HG03066 (cell line): Measurements from ENCODE around the gene ALPK3.
"Not testable (repeated sequence)": the region's sequence is repeated elsewhere in the genome, so short reads cannot be mapped to it uniquely, and the experiment has no call there.

ENCODE experiments used
- ATAC-seq: cut with Tn5 transposase; IDR thresholded peaks from one replicate; pipeline ENCODE4 v1.9.1; 2021; ENCODE audit warnings: low read depth; ENCODE audit not compliant: unreplicated experiment

The ALPK3 gene

DNA sequence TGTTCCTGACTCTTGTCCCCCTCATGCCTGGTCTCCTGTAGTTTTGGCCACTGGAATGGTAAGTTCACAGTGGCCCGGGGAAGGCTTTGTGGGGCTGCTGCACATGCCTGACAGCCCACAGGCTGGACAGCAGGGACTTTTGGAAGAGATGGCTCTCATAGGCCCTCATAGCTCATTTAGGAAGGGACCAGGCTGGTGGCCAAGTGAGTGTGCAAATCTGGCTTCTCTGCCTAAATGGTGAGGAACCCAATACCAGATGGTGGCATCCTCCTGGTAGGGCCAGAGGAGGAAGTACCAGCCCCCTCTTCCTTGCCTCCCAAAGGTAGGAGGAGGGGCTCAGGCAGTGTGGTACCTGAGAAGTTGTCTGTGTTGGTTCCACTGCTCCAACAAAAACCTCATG, 25.6 kb downstream of the ALPK3 start:
- ATAC-seq, result no peak

DNA sequence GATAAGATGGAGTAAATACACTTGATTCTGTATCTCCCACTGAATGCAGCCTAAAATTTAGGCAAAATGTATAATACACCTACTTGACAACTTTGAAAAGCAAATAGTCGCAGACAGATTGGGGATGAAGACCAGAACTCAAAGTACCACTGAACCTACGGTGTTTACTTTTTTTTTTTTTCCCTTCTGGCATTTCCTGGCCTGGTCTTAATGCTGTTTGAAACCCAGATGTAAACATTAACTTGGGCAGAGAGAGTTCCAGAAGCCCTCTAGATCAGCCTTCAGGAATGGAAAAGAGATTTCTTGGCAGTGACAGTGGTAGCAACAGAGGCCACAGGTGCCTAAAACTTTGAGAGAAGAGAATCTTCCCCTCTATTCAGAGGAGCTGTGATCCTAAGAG, 27.8 kb downstream of the ALPK3 start:
- no peak for ATAC-seq

DNA sequence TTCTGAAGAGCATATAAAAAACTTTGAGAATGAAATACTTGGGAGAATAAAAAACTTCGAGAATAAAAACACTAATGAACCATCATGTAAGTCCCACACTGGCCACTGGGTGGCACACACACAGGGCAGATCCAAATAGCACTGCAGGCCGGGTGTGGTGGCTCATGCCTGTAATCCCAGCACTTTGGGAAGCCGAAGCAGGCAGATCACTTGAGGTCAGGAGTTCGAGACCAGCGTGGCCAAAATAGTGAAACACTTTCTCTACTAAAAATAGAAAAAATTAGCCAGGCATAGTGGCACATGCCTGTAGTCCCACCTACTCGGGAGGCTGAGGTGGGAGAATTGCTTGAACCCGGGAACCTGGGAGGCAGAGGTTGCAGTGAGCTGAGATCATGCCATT, 28.5 kb downstream of the ALPK3 start:
- ATAC-seq, result not testable (repeated sequence)

DNA sequence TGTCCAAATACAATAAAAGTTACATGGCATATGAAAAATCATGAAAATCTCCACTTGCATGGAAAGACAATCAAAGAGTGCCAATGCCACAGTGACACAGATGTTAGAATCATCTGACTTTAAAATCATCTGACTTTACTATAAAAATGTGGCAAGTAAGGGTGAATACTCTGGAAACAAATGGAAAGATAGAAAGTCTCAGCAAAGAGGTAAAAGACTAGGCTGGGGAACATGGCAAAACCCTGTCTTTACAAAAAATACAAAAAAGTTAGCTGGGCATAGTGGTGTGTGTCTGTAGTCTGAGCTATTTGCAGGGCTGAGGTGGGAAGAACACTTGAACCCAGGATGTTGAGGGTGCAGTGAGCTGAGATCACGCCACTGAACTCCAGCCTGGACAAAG, 29.1 kb downstream of the ALPK3 start:
- ATAC-seq, result no peak

DNA sequence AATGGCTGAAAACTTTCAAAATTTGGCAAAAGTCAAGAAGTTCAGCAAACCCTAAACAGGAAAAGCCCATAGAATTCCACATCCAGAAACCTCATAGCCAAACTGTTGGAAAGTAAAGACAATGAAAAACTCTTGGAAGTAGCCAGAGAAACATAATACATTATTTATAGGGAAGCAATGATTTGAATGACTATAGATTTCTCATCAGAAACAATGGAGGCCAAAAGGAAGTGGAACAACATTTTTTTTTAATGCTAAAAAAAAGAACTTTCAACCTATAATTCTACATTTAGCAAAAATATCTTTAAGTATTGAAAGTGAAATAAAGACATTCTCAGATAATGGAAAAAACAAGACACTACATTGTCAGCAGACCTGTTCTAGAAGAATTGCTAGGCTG, 30.2 kb downstream of the ALPK3 start:
- no peak for ATAC-seq

DNA sequence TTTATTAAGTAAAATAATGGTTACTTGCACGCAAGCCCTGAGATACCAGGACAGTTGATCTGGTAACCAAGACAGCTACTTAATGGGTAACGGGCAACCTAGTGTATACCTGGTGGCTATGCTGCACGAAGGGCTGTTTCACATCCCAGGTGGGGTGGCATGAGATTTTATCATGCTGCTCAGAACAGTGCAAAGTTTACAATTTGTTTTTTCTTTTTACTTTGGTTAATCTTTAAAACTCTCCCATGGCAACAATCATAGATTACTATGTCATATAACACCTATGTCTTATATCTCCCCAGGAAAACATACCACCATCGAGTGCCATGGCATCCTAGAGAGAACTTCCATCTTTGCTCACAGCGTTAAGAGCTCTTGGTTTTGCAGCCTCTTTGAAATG, 35.1 kb downstream of the ALPK3 start:
- no peak for ATAC-seq

DNA sequence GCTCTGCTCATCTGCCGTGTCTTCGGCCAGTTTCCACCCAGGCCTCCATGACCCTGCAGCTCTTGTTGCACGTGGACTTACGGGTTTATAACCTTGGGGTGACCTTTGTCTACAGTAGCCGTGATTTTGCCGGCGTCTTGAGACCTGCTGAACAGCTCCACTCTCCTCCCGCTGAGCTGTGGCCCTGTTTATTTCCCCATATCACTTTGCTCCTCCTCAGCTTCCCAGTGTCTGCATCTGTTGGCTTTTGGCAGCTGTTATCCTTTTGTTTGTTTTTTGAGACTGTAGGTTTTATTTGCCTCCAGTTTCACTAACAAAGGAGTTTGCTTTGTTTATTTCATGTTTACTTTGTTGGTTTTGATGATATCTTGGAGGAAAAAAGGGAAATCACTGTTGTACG, 38.0 kb downstream of the ALPK3 start:
- no peak for ATAC-seq

DNA sequence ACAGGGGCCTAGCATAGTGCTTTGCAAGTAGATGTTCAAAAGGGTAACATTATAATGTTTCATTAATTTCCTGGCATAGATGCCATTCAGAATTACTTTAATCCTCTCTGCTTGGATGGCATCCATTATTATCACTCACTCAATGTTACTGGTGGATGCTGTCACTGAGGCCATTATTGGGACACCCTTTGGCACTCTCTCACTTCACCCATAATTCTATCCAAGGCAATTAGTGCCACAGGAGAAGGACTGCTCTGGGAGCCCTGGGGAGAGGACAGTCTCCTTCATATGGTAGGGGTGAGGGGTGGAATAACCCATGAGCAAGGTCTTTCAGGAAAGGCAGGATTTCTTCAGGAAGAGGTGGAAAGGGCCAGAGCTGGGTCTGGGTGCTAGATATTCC, 38.6 kb downstream of the ALPK3 start:
- no peak for ATAC-seq

DNA sequence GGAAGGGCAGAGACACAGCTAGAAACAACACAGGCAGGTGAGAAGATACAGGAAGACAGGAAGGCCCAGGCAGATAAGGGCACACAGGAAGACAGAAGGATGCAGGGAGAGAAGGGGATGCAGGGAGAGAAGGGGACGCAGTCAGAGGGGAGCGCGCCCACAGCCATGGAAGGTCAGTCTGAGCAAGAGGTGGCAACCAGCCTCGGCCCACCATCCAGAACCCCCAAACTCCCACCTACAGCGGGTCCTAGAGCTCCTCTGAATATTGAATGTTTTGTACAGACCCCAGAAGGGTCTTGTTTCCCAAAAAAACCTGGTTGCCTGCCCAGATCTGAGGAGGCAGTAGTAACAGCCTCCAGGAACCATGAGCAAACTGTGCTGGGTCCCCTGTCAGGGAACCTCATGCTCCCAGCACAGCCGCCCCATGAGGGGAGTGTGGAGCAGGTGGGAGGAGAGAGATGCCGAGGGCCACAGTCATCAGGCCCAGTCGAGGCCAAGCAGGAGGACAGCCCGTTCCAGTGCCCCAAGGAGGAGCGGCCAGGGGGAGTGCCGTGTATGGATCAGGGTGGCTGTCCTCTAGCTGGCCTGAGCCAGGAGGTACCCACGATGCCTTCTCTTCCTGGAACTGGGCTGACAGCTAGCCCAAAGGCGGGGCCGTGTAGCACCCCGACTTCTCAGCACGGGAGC, 39.7 kb downstream of the ALPK3 start:
- ATAC-seq, result no peak

DNA sequence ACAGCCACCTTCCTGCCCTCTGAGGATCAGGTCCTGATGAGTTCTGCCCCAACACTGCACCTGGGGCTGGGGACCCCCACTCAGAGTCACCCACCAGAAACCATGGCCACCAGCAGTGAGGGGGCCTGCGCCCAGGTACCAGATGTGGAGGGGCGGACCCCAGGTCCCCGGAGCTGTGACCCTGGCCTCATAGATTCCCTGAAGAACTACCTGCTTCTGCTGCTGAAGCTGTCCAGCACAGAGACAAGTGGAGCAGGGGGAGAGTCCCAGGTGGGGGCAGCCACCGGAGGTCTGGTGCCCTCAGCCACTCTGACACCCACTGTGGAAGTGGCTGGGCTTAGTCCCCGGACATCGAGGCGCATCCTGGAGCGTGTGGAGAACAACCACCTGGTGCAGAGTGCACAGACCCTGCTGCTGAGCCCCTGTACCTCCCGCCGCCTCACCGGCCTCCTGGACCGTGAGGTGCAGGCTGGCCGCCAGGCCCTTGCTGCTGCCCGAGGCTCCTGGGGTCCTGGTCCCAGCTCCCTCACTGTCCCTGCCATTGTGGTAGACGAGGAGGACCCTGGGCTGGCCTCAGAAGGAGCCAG, 40.4 kb downstream of the ALPK3 start:
- ATAC-seq, result no peak

DNA sequence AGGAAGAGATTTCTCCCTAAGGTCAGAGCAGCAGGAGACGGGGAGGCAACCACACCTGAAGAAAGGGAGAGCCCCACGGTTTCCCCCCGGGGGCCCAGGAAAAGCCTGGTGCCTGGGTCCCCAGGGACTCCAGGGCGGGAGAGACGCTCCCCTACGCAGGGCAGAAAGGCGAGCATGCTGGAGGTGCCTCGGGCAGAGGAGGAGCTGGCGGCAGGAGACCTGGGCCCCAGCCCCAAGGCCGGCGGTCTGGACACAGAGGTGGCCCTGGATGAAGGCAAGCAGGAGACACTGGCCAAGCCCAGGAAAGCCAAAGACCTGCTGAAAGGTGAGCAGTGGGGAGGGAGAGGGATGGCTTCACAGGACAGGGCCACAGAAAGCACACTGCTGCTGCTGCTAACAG, 41.1 kb downstream of the ALPK3 start:
- no peak for ATAC-seq

DNA sequence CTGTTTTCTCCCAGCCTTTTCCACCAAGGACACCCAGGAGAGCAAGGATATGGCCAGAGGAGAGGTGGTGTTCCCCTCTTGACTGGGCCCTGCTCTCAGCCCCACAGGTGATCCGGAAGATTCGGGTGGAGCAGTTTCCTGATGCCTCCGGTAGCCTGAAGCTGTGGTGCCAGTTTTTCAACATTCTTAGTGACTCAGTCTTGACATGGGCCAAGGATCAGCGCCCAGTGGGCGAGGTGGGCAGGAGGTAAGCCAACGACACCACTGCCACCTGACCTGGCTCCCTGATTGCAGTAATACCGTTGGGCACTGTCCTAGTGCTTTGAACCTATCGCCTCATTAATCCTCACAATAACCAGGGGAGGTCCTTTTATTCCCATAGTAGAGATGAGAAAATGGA, 42.0 kb downstream of the ALPK3 start:
- ATAC-seq, result no peak

DNA sequence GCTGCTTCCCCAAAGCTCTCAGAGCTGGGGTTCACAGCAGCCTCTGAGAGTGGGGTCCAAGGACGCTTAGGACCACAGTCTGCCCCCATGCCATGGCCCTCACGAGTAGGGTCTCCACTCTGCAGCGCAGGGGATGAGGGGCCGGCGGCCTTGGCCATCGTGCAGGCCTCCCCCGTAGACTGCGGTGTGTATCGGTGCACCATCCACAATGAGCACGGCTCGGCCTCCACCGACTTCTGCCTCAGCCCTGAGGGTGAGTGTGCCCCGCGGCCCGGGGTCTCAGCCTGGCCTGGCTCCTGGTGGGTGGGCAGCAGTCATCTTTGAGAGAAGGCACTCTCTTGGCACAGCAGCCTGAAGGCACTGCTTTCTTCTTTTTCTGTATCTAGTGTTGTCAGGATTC, 42.5 kb downstream of the ALPK3 start:
- ATAC-seq, result no peak

DNA sequence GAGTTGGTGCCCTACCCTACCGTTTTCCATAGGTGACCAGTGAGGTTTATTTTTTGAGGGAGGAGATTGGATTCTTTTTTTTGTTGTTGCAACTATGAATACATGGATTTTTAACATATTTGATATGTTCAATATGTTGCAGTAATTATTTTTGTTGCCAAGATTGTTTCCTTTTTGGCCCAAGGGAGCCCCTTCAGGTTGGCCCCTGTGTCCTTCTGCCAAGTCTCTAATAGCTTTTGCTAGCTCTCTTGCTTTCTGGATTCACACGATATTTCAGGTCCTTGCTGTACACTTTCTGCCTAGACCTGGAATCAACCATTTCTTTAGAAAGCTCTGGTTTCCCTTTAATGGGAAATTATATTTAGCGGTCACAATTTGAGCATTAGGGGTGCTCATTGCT, 44.6 kb downstream of the ALPK3 start:
- ATAC-seq, result no peak

DNA sequence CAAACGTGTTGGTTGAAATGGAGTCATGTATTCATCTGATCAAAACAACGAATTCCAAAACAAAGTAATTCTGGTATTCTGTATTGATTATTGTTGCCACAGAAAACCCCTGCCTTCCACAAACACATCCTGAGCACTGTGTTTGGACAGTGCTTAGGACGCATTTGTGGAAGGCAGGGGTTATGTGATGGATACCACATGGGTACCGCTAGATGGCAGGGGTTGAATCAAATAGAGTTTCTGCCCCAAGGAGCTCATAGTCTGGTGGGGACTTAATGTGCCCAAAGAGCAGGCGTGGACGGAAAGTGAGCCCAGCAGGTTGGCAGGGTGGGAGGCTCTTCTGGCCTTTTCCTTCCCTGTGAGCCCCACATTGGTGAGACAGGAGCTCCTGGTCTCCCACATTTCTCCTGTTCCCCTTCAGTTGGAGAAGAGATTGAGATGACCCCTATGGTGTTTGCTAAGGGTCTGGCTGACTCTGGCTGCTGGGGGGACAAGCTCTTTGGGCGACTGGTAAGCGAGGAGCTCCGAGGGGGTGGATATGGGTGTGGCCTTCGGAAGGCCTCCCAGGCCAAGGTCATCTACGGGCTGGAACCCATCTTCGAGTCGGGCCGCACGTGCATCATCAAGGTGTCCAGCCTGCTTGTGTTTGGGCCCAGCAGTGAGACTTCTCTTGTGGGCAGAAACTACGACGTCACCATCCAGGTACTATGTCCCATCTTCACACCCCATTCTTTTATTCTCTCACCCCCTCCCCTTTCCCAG, 45.2 kb downstream of the ALPK3 start:
- no peak for ATAC-seq

DNA sequence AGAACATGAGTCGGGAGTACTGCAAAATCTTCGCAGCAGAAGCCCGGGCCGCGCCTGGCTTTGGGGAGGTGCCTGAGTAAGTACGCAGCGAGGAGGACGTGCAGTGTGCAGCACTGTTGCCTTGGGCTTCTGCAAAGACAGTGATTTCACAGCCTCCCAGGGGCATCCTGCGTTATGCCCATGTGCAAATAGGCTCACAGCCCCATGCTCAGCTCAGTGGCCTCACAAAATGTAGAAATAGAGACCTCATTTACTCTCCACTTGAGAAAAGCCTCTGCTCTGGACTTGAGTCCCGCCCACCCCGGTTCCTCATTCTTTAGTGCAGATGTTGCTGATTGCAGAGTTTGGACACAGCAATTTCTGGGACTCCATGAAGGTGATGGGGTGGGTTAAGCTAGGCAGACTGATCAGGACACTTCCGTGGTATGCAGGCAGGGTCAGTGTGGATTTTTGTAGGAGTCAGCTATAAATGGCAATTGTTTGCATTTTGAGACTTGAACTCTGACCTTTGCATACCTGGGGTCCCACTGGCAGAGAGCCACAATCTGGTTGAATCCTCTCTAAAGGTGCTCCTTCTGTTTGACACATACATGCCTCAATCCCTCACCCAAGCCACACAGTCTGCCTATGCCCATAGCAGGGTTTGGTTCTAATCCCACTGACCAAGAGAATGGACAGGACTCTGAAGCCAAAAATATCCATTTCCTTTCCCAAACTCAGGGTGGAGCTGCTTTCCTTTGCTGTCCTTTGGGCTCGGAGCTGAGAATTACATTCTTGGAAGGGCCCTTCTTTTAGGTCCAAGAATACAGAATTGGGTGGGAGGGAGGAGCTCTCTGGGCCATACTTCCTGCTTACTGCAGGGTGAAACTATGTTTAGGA, 46.6 kb downstream of the ALPK3 start:
- ATAC-seq, result no peak

DNA sequence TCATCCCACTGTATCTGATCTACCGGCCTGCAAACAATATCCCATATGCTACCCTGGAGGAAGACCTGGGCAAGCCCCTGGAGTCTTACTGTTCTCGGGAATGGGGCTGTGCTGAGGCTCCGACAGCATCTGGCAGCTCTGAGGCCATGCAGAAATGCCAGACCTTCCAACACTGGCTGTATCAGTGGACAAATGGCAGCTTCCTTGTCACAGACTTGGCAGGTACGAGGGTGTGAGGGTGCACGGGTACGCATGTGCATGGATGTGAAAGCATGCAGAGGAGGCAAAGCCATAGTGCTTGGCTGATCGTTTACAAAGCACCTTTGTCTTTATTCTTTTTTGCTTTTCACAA, 47.3 kb downstream of the ALPK3 start:
- no peak for ATAC-seq

DNA sequence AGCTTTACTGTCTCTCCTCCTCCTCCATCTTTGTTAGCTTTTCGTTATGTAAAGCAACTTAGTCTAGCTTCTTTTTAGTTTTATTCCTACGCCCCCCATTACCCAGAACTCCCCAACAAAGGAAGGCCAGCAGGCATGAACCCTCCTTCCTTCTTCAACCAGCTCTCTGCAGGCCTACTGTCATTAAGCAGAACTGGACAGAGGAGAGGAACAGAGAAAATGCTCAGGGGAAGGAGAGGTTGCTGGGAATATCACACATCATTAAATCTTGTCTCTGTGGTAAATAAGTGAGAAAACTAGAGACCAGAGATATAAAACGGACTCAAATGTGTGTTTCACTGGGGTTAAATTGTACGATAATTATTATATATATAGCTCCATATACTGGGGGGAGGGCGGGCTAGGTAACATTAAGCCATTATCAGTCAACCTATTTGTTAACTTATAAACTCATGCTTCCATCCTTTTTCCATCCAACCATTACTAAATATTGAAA, 48.0 kb downstream of the ALPK3 start:
- no peak for ATAC-seq

DNA sequence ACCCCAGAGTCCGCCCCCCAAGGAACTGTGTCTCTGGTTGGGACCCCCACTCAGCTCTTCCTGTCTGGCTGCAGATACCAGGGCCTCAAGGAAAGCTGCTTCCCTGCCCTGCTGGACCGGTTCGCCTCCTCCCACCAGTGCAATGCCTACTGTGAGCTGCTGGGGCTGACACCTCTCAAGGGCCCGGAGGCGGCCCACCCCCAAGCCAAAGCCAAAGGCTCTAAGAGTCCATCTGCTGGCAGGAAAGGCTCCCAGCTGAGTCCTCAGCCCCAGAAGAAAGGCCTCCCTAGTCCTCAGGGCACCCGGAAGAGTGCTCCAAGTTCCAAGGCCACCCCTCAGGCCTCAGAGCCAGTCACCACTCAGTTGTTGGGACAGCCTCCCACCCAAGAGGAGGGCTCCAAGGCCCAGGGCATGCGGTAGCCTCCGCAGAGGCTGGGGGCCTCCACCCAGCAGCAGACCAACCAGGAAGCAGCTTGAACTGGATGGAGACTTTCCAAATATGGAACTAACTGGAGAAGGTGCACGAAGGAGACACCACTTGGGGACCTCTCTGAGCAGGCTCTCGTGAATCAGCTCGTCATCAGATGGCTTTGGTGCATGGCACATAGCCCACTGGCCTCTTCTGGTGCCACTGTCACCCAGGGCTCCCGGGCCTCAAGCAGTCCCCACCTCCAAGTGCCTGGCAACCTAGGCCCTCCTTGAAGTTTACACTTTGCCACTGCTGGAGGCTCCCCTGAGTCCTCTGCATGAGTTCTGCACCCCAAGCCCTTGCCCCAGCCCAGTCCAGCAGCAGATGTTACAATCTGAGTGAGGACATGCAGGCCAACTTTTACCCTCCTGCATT, 51.1 kb downstream of the ALPK3 start:
- ATAC-seq, result no peak

DNA sequence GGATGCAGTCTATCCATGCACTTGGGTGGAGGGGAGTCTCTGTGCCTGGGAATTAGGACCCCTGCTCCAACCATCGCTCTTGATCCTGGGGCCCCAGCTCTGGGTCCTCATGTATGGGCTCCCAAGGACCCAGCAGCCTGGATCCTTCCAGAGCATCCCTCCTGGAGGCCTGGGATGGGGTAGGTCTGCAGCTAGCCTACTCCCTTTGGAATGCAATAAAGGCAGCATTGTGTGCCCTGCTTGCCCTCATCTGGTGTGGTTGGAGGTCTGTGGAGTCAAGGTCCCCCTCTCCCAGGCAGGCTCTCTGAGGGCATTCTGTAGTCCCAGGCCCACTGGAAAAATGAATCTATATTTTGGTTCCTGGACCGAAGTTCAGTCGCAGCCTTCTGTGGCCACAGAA, 52.4 kb downstream of the ALPK3 start:
- no peak for ATAC-seq
